ENCODE data around the gene MT1G. TPM values are rescaled to one million over a fixed set of nuclear protein-coding genes. Genes with fewer than 3 reads are reported as not detected.
"Not testable (repeated sequence)": the region's sequence is repeated elsewhere in the genome, so short reads cannot be mapped to it uniquely, and the experiment has no call there.

Gene MT1G
- total RNA-seq, 8 experiments from 2014 or later: 0.54 to 432 (median 3.5) TPM

- Histone ChIP-seq H3K4me1 (replicated peaks in 1 of 2) (peaks cover 7 to 20% of the 10 kb centered on the region in 2 donors), H3K27ac (no peak overlapping the region), H3K4me3 (peak overlapping the region; percentile 28 to 44 (median 38))
- peak in 6 of 8 experiments; percentile 2 to 11 (median 5) for ATAC-seq (replicated peaks in 6 of 8)
- 0 to 20% (median 10%) methylated on average over 1 to 3 of the region's 8 CpGs; no CpG with 5 or more reads in 3 of the 10 experiments for WGBS, 10 experiments
- in situ Hi-C loops (cut with MboI; ENCODE audit: low pct_unique_long_range_greater_than_20kb in 2 of 9, low sequenced_read_pairs in 9 of 9, unreplicated experiment in 9 of 9): loop anchor here in 2 of 9 experiments (25.0 kb wide), 1 partner anchor 971 kb away; no protein-coding TSS in a partner anchor
Measured at GRCh38 chr16:56682703-56683397, 15.0 kb upstream of the MT1G start.

- in situ Hi-C loops (cut with MboI; ENCODE audit: low pct_unique_long_range_greater_than_20kb in 2 of 9, low sequenced_read_pairs in 9 of 9, unreplicated experiment in 9 of 9): loop anchor here in 2 of 9 experiments (25.0 kb wide), 1 partner anchor 970 kb away; no protein-coding TSS in a partner anchor
- Histone ChIP-seq H3K4me1 (replicated peaks in 1 of 2) (peaks cover 7 to 20% of the 10 kb centered on the region in 2 donors), H3K4me3 (peak within 1 kb of the TSS; percentile 28 to 44 (median 38)), H3K27ac (peak within 1 kb of the TSS; percentile 75 to 81)
- peak; percentile 96 to 99 (median 98) for ATAC-seq (replicated peaks in 6 of 8)
- 0 to 1% (median 0%) methylated on average over 4 to 25 of the region's 49 CpGs; no CpG with 5 or more reads in 4 of the 10 experiments for WGBS, 10 experiments
Measured at GRCh38 chr16:56681939-56682702, 14.3 kb upstream of the MT1G start, which contains the start of gene MT1X. Gene MT1X (plus strand): TSS chr16:56682470. CDS start chr16:56682541, 71 bp downstream.

GRCh38 chr16:56679818-56680217 lies 12.0 kb upstream of the MT1G start:
- in situ Hi-C loops (cut with MboI; ENCODE audit: low pct_unique_long_range_greater_than_20kb in 2 of 9, low sequenced_read_pairs in 9 of 9, unreplicated experiment in 9 of 9): loop anchor here in 2 of 9 experiments (25.0 kb wide), 1 partner anchor 968 kb away; no protein-coding TSS in a partner anchor
- no peak overlapping the region for H3K27ac ChIP-seq
- no peak for ATAC-seq (replicated peaks in 6 of 8)
- H3K4me3 ChIP-seq: no peak overlapping the region
- 21 to 100% (median 65%) methylated on average over 1 to 5 of the region's 6 CpGs; no CpG with 5 or more reads in 3 of the 10 experiments for WGBS, 10 experiments
- H3K4me1 ChIP-seq (replicated peaks in 1 of 2): peaks cover 11 to 31% of the 10 kb centered on the region in 2 donors

- WGBS, 10 experiments: 43 to 100% (median 83%) methylated on average over 1 to 2 of the region's 3 CpGs; no CpG with 5 or more reads in 5 of the 10 experiments
- in situ Hi-C loops (cut with MboI; ENCODE audit: low pct_unique_long_range_greater_than_20kb in 2 of 9, low sequenced_read_pairs in 9 of 9, unreplicated experiment in 9 of 9): loop anchor here in 2 of 9 experiments (25.0 kb wide), 1 partner anchor 967 kb away; no protein-coding TSS in a partner anchor
Measured at GRCh38 chr16:56679078-56679730, 11.3 kb upstream of the MT1G start.

GRCh38 chr16:56677474-56677873 lies 9.6 kb upstream of the MT1G start:
- Histone ChIP-seq H3K4me3 (no peak overlapping the region), H3K4me1 (replicated peaks in 1 of 2) (peaks cover 16 to 24% of the 10 kb centered on the region in 2 donors), H3K27ac (no peak overlapping the region)
- in situ Hi-C loops (cut with MboI; ENCODE audit: low pct_unique_long_range_greater_than_20kb in 2 of 9, low sequenced_read_pairs in 9 of 9, unreplicated experiment in 9 of 9): loop anchor here in 2 of 9 experiments (25.0 kb wide), 1 partner anchor 965 kb away; no protein-coding TSS in a partner anchor
- no peak for ATAC-seq (replicated peaks in 6 of 8)
- WGBS, 10 experiments: 10 to 100% (median 63%) methylated on average over 1 to 2 of the region's 3 CpGs; no CpG with 5 or more reads in 4 of the 10 experiments

More at GRCh38 chr16:56679078-56679730, 11.3 kb upstream of the MT1G start:
- ATAC-seq (replicated peaks in 6 of 8): no peak
- H3K4me1 ChIP-seq (replicated peaks in 1 of 2): peaks cover 15 to 35% of the 10 kb centered on the region in 2 donors
- H3K27ac ChIP-seq: no peak overlapping the region
- H3K4me3 ChIP-seq: no peak overlapping the region

- 13 to 92% (median 73%) methylated on average over 2 to 4 of the region's 32 CpGs; no CpG with 5 or more reads in 4 of the 10 experiments for WGBS, 10 experiments
- in situ Hi-C loops (cut with MboI; ENCODE audit: low pct_unique_long_range_greater_than_20kb in 2 of 9, low sequenced_read_pairs in 9 of 9, unreplicated experiment in 9 of 9): loop anchor here in 2 of 9 experiments (25.0 kb wide), 1 partner anchor 963 kb away; no protein-coding TSS in a partner anchor
- H3K27ac ChIP-seq: no peak overlapping the region
- ATAC-seq (replicated peaks in 6 of 8): peak in 4 of 8 experiments; percentile 10 to 21 (median 15)
- peaks cover 10 to 17% of the 10 kb centered on the region in 2 donors for H3K4me1 ChIP-seq (replicated peaks in 1 of 2)
- H3K4me3 ChIP-seq: no peak overlapping the region
Measured at GRCh38 chr16:56675685-56676210, 7.9 kb upstream of the MT1G start.

- 0 to 87% (median 43%) methylated on average over 1 to 3 of the region's 6 CpGs; no CpG with 5 or more reads in 5 of the 10 experiments for WGBS, 10 experiments
- H3K4me1 ChIP-seq (replicated peaks in 1 of 2): peaks cover 10 to 21% of the 10 kb centered on the region in 2 donors
- peak in 3 of 8 experiments; percentile 62 to 66 (median 63) for ATAC-seq (replicated peaks in 6 of 8)
- in situ Hi-C loops (cut with MboI; ENCODE audit: low pct_unique_long_range_greater_than_20kb in 2 of 9, low sequenced_read_pairs in 9 of 9, unreplicated experiment in 9 of 9); H3K4me3 ChIP-seq; H3K27ac ChIP-seq: not testable (repeated sequence)
Measured at GRCh38 chr16:56674570-56674969, 6.7 kb upstream of the MT1G start.

- WGBS, 10 experiments: 0 to 80% (median 40%) methylated on average over 1 to 11 of the region's 12 CpGs; no CpG with 5 or more reads in 3 of the 10 experiments
- in situ Hi-C loops (cut with MboI; ENCODE audit: low pct_unique_long_range_greater_than_20kb in 2 of 9, low sequenced_read_pairs in 9 of 9, unreplicated experiment in 9 of 9): no loop called here
- Histone ChIP-seq H3K4me3 (no peak overlapping the region), H3K4me1 (replicated peaks in 1 of 2) (peaks cover 10 to 24% of the 10 kb centered on the region in 2 donors), H3K27ac (no peak overlapping the region)
- peak; percentile 52 to 94 (median 70) for ATAC-seq (replicated peaks in 6 of 8)
Measured at GRCh38 chr16:56673921-56674320, 6.1 kb upstream of the MT1G start.

GRCh38 chr16:56672761-56673536 lies 5.1 kb upstream of the MT1G start:
- H3K27ac ChIP-seq: no peak overlapping the region
- ATAC-seq (replicated peaks in 6 of 8): no peak
- in situ Hi-C loops (cut with MboI; ENCODE audit: low pct_unique_long_range_greater_than_20kb in 2 of 9, low sequenced_read_pairs in 9 of 9, unreplicated experiment in 9 of 9): no loop called here
- H3K4me3 ChIP-seq: no peak overlapping the region
- WGBS, 10 experiments: 30 to 87% (median 75%) methylated on average over 1 to 10 of the region's 11 CpGs
- peaks cover 10 to 27% of the 10 kb centered on the region in 2 donors for H3K4me1 ChIP-seq (replicated peaks in 1 of 2)

GRCh38 chr16:56672171-56672570 lies 4.3 kb upstream of the MT1G start:
- H3K4me1 ChIP-seq (replicated peaks in 1 of 2): peaks cover 10 to 27% of the 10 kb centered on the region in 2 donors
- H3K27ac ChIP-seq; ATAC-seq (replicated peaks in 6 of 8); H3K4me3 ChIP-seq; in situ Hi-C loops (cut with MboI; ENCODE audit: low pct_unique_long_range_greater_than_20kb in 2 of 9, low sequenced_read_pairs in 9 of 9, unreplicated experiment in 9 of 9): not testable (repeated sequence)
- 50 to 86% (median 71%) methylated on average over 1 to 2 of the region's 3 CpGs; no CpG with 5 or more reads in 4 of the 10 experiments for WGBS, 10 experiments

GRCh38 chr16:56671691-56672090 lies 3.8 kb upstream of the MT1G start:
- WGBS, 10 experiments: 28 to 67% (median 54%) methylated on average over 1 to 2 of the region's 2 CpGs; no CpG with 5 or more reads in 7 of the 10 experiments
- in situ Hi-C loops (cut with MboI; ENCODE audit: low pct_unique_long_range_greater_than_20kb in 2 of 9, low sequenced_read_pairs in 9 of 9, unreplicated experiment in 9 of 9); H3K4me3 ChIP-seq; H3K27ac ChIP-seq: not testable (repeated sequence)
- peak in 1 of 8 experiments; percentile 6 for ATAC-seq (replicated peaks in 6 of 8)
- peaks cover 10 to 27% of the 10 kb centered on the region in 2 donors for H3K4me1 ChIP-seq (replicated peaks in 1 of 2)
